ENCODE data around the gene TTLL8.
"Not testable (repeated sequence)": the region's sequence is repeated elsewhere in the genome, so short reads cannot be mapped to it uniquely, and the experiment has no call there.

TTLL8 gene

DNA sequence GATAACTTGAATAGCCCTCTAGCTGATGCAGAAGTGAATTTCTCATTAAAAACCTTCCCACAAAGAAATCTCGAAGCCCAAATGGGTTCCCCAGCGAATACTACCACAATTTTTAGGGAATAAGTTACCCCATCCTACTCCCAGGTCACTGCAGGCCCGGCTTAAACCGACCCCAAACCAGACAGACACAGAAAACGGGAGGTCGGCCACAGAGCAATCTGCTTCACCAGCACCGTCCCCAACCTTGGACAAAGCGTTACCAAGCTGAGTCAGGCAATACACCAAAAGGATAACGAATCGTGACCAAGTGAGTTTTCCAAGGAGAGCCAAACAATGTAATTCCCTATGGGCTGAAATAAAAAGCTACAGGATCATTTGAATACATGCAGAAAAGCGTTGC, 31.1 kb upstream of the TTLL8 start:
- DNase-seq (ENCODE audit: extremely low spot score) = no peak
- ChIA-PET CTCF (no interaction called here), POLR2A (no interaction called here)
- TF ChIP-seq, protein P1, sequence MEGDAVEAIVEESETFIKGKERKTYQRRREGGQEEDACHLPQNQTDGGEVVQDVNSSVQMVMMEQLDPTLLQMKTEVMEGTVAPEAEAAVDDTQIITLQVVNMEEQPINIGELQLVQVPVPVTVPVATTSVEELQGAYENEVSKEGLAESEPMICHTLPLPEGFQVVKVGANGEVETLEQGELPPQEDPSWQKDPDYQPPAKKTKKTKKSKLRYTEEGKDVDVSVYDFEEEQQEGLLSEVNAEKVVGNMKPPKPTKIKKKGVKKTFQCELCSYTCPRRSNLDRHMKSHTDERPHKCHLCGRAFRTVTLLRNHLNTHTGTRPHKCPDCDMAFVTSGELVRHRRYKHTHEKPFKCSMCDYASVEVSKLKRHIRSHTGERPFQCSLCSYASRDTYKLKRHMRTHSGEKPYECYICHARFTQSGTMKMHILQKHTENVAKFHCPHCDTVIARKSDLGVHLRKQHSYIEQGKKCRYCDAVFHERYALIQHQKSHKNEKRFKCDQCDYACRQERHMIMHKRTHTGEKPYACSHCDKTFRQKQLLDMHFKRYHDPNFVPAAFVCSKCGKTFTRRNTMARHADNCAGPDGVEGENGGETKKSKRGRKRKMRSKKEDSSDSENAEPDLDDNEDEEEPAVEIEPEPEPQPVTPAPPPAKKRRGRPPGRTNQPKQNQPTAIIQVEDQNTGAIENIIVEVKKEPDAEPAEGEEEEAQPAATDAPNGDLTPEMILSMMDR (IDR thresholded peaks at IDR 0.05; ENCODE audit: control extremely low read depth, extremely low read depth, low read depth, missing control alignments) = no peak

DNA sequence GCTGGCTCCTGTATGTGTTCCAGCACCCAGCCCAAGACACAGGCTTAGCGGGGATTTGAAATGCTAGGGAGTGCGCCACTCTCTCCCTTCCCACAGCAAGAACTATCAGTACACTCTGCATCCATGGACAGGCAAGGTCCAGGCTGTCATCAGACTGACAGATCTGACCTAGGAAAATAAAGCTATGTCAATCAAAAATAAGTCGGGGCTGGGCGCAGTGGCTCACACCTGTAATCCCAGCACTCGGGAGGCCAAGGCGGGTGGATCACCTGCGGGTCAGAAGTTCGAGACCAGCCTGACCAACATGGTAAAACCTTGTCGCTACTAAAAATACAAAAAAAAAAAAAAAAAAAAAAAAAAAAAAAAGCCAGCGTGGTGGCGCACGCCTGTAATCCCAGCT, 30.0 kb upstream of the TTLL8 start:
- ChIA-PET POLR2A (no interaction called here), CTCF (no interaction called here)
- TF ChIP-seq, protein P1 (IDR thresholded peaks at IDR 0.05; ENCODE audit: control extremely low read depth, extremely low read depth, low read depth, missing control alignments) = no peak
- no peak for DNase-seq (ENCODE audit: extremely low spot score)

DNA sequence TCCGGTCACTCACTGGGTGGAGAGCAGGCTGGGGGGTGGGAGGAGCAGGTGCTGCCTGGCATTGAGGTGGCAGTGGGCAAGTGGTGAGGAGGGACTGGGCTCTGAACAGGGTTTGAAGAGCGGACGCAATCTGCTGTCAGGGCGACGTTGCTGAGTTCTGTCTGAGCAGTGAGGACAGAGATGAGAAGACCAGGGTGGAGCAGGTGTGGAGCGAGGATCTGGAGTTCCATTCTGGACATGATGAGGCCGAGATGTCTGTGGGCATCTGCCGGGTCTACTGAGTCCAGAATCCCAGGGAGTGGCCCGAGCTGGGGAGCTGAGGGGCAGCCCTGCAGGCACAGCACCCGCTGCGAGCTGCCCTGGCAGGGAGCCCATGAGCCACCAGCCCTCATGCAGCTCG, 29.5 kb upstream of the TTLL8 start:
- ChIA-PET CTCF (no interaction called here), POLR2A (no interaction called here)
- TF ChIP-seq, protein P1 (IDR thresholded peaks at IDR 0.05; ENCODE audit: control extremely low read depth, extremely low read depth, low read depth, missing control alignments) = no peak
- no peak for DNase-seq (ENCODE audit: extremely low spot score)

DNA sequence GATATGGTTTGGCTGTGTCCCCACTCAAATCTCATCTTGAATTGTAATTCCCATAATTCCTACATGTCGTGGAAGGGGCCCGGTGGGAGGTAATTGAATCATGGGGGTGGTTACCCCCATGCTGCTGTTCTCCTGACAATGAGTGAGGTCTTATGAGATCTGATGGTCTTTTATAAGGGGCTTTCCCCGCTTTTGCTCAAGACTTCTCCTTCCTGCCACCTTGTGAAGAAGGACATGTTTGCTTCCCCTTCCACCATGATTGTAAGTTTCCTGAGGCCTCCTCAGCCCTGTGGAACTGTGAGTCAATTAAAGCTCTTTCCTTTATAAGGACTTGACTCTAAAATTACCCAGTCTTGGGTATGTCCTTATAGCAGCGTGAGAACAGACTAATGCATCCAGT, 28.9 kb upstream of the TTLL8 start:
- CTCF ChIA-PET; POLR2A ChIA-PET; DNase-seq (ENCODE audit: extremely low spot score): not testable (repeated sequence)

DNA sequence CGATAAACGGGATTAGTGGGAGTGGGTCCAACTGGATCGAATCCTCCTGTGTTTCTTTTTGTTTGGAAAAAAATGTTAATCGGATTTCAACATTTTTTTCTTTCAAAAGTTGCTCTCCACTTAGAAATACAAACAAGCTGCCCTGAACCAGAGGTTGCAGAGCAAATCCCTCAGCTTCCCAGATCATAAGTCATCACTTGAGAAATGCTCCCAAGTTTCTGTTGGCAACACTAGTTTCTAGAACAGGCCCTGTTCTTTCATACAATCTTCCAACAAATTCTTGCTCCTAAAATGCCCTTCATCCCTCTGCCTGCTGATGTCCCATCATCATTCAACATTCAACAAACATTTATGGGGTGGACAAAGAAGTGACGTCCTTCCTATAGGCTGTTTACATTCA, 28.4 kb upstream of the TTLL8 start:
- ChIA-PET CTCF (no interaction called here), POLR2A (no interaction called here)
- TF ChIP-seq, protein P1 (IDR thresholded peaks at IDR 0.05; ENCODE audit: control extremely low read depth, extremely low read depth, low read depth, missing control alignments) = no peak
- no peak for DNase-seq (ENCODE audit: extremely low spot score)

DNA sequence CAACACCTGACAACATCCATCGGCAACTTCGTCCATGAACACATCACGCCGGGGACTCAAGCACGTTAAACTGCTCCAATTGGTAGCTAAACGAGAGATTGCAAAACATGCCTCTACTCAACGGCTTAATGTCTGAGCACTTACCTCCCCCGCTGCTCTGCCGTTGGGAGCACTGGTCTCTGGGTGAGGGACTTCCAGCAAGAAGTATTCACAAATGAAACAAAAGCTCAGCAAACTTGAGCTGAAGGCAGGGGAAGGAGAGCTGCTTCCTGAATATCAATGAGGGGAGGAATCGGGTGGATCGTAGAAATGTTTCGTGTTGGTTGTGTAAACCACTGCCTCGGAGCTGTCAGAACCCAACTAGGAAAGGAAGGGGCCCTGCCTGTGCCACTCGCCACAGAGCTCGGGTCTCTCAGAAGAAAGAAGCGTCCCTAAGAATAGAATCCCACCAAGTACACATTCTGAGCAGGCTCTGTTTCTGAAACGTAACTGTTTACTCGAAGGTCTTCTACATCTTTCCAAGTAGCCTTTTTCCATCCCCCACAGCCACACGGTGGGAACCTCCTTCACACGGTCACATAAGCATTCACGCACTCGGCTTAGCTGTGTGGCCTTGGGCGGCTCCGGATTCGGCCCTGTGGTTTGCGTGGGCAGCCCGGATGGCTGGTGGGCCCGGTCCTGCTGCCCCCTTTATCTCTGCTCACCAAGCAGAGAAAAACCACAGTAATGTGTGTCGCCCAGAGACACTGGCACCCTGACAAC, 27.3 kb upstream of the TTLL8 start, which contains the start of gene MLC1:
MLC1 (minus strand) TSS at position 216 of the 762 bp plus-strand sequence. CDS start 524 bp downstream, outside the sequence.
- TF ChIP-seq, protein P1 (IDR thresholded peaks at IDR 0.05; ENCODE audit: control extremely low read depth, extremely low read depth, low read depth, missing control alignments) = no peak
- DNase-seq (ENCODE audit: extremely low spot score) = no peak
- CTCF ChIA-PET = interaction anchor here (1.3 kb wide), 2 partner anchors 55 to 63 kb away, joined by 4 read pairs; no protein-coding TSS in a partner anchor
- POLR2A ChIA-PET = interaction anchor here (0.7 kb wide), 1 partner anchor 125 kb away, joined by 3 read pairs; no protein-coding TSS in a partner anchor

DNA sequence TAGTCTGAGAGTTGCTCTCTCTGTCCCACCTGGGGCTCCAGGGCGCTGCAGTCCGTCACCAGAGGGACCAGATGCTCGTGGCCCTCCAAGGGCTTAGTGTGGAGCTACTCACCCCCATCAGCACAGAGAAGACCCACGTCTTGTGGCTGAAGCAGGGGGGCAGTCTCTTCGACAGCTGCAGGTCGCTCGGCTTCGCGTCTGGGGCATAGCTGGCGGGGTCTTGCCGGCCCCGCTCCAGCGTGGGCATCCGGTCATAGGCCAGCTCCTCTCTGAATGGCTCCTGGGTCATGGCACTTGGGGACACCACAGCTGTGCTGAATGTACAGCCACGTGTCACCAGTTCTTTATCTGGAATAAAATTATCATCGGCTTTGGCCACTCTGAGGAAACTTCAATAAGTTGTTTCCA, 26.5 kb upstream of the TTLL8 start:
- no peak for DNase-seq (ENCODE audit: extremely low spot score)
- ChIA-PET CTCF (interaction anchor here (1.3 kb wide), 1 partner anchor 54 kb away, joined by 4 read pairs; no protein-coding TSS in a partner anchor), POLR2A (no interaction called here)
- TF ChIP-seq, protein P1 (IDR thresholded peaks at IDR 0.05; ENCODE audit: control extremely low read depth, extremely low read depth, low read depth, missing control alignments) = no peak

All from GM10248 (cell line).